MM.1S (cell line): ENCODE data around the gene APBB2.

Source experiments
- DNase-seq: peaks from one replicate; pipeline ENCODE4 v3.0.0-alpha.2; 2015
- H2AFZ ChIP-seq: fragments of 300-600 bp; sonication (generic); 2 replicates; pipeline ENCODE4 v1.6.0; 2016; ENCODE audit warnings: antibody characterized with exemption, low read length
- H3F3A ChIP-seq: fragments of 300-600 bp; sonication (generic); 2 replicates; pipeline ENCODE4 v1.6.1; 2016; ENCODE audit warnings: mild to moderate bottlenecking, antibody characterized with exemption, low read length, moderate library complexity, mixed read lengths; ENCODE audit not compliant: insufficient read depth
- H3K27ac ChIP-seq: fragments of 300-600 bp; sonication (generic); 2 replicates; pipeline ENCODE4 v1.5.1; 2016; ENCODE audit warnings: mild to moderate bottlenecking, low read length
- H3K27me3 ChIP-seq: fragments of 300-600 bp; sonication (generic); replicated peaks from 2 replicates; pipeline ENCODE4 v1.6.0; 2016; ENCODE audit warnings: low read length; ENCODE audit not compliant: insufficient read depth
- H3K36me3 ChIP-seq: fragments of 300-600 bp; sonication (generic); replicated peaks from 2 replicates; pipeline ENCODE4 v1.6.1; 2016; ENCODE audit warnings: mild to moderate bottlenecking, low read length, mixed read lengths; ENCODE audit not compliant: insufficient read depth
- H3K4me1 ChIP-seq: fragments of 300-600 bp; sonication (generic); 2 replicates; pipeline ENCODE4 v1.6.1; 2016; ENCODE audit warnings: low read length, mixed read lengths
- H3K4me2 ChIP-seq: fragments of 300-600 bp; sonication (generic); 2 replicates; pipeline ENCODE4 v1.6.0; 2016; ENCODE audit warnings: low read depth, low read length
- H3K4me3 ChIP-seq: fragments of 300-600 bp; sonication (generic); 2 replicates; pipeline ENCODE4 v1.5.1; 2016; ENCODE audit warnings: low read length, mixed read lengths
- H3K79me2 ChIP-seq: fragments of 300-600 bp; sonication (generic); 2 replicates; pipeline ENCODE4 v1.6.1; 2016; ENCODE audit warnings: mixed run types, low read length, mixed read lengths
- H3K9ac ChIP-seq: fragments of 300-600 bp; sonication (generic); 2 replicates; pipeline ENCODE4 v1.6.1; 2016; ENCODE audit warnings: low read length, mixed read lengths
- H3K9me2 ChIP-seq: fragments of 300-600 bp; sonication (generic); replicated peaks from 2 replicates; pipeline ENCODE4 v1.6.1; 2016; ENCODE audit warnings: mild to moderate bottlenecking, low read length, mixed read lengths; ENCODE audit not compliant: insufficient read depth
- H3K9me3 ChIP-seq: fragments of 300-600 bp; sonication (generic); replicated peaks from 2 replicates; pipeline ENCODE4 v1.6.1; 2016; ENCODE audit warnings: mild to moderate bottlenecking, low read length, mixed read lengths; ENCODE audit not compliant: insufficient read depth
- H4K20me1 ChIP-seq: fragments of 300-600 bp; sonication (generic); 2 replicates; pipeline ENCODE4 v1.6.1; 2016; ENCODE audit warnings: mild to moderate bottlenecking, low read length, moderate library complexity, mixed read lengths; ENCODE audit not compliant: insufficient read depth
- EZH2 ChIP-seq: fragments of 300-600 bp; sonication (generic); optimal IDR thresholded peaks from 2 replicates; pipeline ENCODE3; 2017; ENCODE audit warnings: low read depth, mild to moderate bottlenecking, antibody characterized with exemption, low read length, mixed read lengths
- EZH2phosphoT487 ChIP-seq: fragments of 300-600 bp; sonication (generic); IDR thresholded peaks from 2 replicates; pipeline ENCODE4 v1.6.1; 2018; ENCODE audit warnings: antibody characterized with exemption, low read length
- TF ChIP-seq, protein P1 (sequence below): fragments of 300-600 bp; sonication (generic); IDR thresholded peaks from 2 replicates; pipeline ENCODE4 v1.5.1; 2016; ENCODE audit warnings: antibody characterized with exemption, low read length, mixed read lengths

The APBB2 gene

DNA sequence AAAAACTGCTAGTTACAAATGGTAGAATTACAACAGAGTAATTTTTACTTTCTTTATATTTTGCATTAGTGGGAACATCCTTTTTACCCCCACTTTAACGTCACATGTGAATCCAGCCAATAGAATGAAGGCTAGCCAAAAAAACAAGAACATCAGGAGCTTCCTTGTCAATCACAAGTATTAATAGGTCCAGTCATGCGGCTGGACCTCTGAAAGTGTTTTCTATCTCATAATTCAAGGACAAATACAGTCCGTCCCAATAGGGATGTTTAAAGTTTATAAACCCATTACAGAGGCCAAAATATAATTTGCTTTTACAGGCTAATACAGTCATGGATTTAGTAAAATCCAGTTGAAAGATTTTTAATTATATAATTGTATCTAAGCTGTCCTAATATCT, 110.7 kb downstream of the APBB2 start:
- H3F3A ChIP-seq = no peaks in the 10 kb centered on the region
- no peak overlapping the region for H3K4me3 ChIP-seq
- no peaks in the 10 kb centered on the region for H3K27me3 ChIP-seq
- H3K79me2 ChIP-seq = no peaks in the 10 kb centered on the region
- no peaks in the 10 kb centered on the region for H4K20me1 ChIP-seq
- H3K9me2 ChIP-seq = no peaks in the 10 kb centered on the region
- H3K4me1 ChIP-seq = no peaks in the 10 kb centered on the region
- no peaks in the 10 kb centered on the region for H3K36me3 ChIP-seq
- H3K9me3 ChIP-seq = no peaks in the 10 kb centered on the region
- H3K4me2 ChIP-seq = no peak overlapping the region
- no peak for DNase-seq
- H2AFZ ChIP-seq = no peak overlapping the region
- H3K27ac ChIP-seq = no peak overlapping the region
- no peak overlapping the region for H3K9ac ChIP-seq
- TF ChIP-seq EZH2phosphoT487 = no peak
- TF ChIP-seq, protein P1, sequence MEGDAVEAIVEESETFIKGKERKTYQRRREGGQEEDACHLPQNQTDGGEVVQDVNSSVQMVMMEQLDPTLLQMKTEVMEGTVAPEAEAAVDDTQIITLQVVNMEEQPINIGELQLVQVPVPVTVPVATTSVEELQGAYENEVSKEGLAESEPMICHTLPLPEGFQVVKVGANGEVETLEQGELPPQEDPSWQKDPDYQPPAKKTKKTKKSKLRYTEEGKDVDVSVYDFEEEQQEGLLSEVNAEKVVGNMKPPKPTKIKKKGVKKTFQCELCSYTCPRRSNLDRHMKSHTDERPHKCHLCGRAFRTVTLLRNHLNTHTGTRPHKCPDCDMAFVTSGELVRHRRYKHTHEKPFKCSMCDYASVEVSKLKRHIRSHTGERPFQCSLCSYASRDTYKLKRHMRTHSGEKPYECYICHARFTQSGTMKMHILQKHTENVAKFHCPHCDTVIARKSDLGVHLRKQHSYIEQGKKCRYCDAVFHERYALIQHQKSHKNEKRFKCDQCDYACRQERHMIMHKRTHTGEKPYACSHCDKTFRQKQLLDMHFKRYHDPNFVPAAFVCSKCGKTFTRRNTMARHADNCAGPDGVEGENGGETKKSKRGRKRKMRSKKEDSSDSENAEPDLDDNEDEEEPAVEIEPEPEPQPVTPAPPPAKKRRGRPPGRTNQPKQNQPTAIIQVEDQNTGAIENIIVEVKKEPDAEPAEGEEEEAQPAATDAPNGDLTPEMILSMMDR = no peak
- no peak for TF ChIP-seq EZH2

DNA sequence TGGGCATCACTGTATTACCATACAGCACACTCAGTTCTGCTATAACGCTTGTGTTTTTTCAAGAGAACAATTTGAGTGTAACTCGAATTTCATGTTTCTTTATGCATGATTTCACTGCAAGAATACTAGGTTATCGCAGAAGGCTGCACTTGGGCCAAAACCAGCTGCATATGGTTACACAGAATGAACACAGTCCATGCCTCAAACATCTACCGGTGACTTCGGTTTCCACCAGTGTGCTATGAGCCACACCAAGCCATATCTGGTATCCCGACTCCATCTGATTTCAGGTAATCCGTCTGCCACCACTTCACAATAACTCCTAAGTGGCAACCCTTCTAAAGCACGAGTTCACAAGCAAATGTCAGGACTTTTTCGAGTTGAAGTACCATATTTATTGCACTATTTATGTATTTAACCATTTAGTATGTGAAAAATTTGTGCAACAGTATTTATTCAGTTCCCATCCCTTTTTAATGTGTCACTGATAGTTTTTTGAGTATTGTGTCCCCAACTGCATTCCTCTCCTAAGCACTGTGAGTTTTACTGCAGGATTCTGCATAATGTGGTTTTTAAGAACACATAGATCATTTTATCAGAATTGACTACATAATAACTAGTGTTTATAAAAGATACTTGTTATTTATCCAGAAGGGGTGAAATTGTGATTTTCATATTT, 111.8 kb downstream of the APBB2 start:
- Histone ChIP-seq H3K27ac (no peak overlapping the region), H3K79me2 (no peaks in the 10 kb centered on the region), H3K9me2 (no peaks in the 10 kb centered on the region), H3K36me3 (no peaks in the 10 kb centered on the region), H4K20me1 (no peaks in the 10 kb centered on the region), H3K27me3 (no peaks in the 10 kb centered on the region), H3K4me2 (no peak overlapping the region), H3K4me1 (no peaks in the 10 kb centered on the region), H3K9ac (no peak overlapping the region), H2AFZ (no peak overlapping the region), H3F3A (no peaks in the 10 kb centered on the region), H3K9me3 (no peaks in the 10 kb centered on the region), H3K4me3 (no peak overlapping the region)
- TF ChIP-seq, protein P1 = no peak
- TF ChIP-seq EZH2phosphoT487 (no peak), EZH2 (no peak)
- no peak for DNase-seq

DNA sequence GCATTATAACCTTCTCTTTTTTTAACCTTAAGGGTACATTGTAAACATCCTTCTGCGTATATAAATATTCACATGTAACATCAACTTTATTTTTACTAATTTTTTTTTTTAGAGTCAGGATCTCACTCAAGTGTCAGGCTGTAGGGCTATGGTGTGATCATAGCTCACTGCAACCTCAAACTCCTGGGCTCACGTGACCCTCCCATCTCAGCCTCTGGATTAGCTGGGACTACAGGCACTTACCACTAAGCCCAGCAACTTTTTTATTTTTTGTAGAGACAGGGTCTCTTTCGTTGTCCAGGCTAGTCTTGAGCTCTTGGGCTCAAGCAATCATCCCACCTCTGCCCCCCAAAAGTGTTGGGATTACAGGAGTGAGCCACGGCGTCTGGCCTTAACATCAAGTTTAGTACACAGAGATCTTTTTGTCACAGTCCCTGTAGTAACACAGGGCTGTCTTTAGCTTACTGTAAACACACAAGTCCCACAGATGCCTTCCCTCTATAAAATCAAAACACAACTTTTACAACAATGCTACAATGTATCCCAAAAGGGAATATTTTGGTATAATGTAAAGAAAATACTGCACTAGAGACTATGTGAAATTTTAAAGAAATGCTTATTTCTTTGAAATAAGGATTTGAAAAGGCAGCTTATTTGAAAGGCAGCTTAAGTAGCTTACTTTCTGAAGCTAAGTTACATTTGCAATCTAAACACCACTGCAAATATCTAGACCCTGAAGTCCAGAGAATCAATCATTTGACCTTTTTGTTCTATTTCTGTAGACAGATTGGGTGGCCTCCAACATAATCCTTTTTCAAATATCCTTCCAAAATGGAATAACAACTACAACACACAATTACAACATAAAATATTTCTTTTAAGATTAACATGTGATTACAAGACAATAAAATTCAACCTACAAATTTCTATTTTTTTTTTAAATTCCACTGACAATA, 116.0 kb downstream of the APBB2 start:
- Histone ChIP-seq H3K27ac (no peak overlapping the region), H3F3A (no peaks in the 10 kb centered on the region), H3K9me2 (no peaks in the 10 kb centered on the region), H3K4me1 (no peaks in the 10 kb centered on the region), H3K9ac (no peak overlapping the region), H2AFZ (no peak overlapping the region), H3K79me2 (no peaks in the 10 kb centered on the region), H4K20me1 (no peaks in the 10 kb centered on the region), H3K9me3 (no peaks in the 10 kb centered on the region), H3K4me2 (no peak overlapping the region), H3K4me3 (no peak overlapping the region), H3K36me3 (no peaks in the 10 kb centered on the region), H3K27me3 (no peaks in the 10 kb centered on the region)
- TF ChIP-seq, protein P1 = no peak
- TF ChIP-seq EZH2 = no peak
- no peak for TF ChIP-seq EZH2phosphoT487
- no peak for DNase-seq
